ENCODE results near the gene FOXK2.

DNA sequence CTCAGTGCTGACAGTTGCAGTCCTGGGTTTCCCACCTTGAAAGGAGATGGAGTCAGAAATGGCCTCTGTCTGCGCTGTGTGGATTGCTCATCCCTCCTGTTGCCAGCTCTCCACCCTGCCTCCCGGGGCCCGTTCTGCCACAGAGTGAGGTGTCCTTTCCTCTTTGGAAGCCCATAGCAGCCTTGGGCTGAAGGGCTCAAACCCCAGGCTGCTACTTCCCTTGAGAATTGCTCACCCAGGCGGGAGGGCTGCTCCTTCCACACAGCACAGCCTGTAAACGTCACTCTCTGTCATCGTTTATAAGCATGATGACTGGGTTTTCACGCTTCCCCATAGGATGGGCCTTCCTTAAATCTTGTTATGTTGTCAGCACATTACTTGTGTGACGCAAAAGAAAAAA lies 62.7 kb downstream of the FOXK2 start:
- TF ChIP-seq, protein P1, sequence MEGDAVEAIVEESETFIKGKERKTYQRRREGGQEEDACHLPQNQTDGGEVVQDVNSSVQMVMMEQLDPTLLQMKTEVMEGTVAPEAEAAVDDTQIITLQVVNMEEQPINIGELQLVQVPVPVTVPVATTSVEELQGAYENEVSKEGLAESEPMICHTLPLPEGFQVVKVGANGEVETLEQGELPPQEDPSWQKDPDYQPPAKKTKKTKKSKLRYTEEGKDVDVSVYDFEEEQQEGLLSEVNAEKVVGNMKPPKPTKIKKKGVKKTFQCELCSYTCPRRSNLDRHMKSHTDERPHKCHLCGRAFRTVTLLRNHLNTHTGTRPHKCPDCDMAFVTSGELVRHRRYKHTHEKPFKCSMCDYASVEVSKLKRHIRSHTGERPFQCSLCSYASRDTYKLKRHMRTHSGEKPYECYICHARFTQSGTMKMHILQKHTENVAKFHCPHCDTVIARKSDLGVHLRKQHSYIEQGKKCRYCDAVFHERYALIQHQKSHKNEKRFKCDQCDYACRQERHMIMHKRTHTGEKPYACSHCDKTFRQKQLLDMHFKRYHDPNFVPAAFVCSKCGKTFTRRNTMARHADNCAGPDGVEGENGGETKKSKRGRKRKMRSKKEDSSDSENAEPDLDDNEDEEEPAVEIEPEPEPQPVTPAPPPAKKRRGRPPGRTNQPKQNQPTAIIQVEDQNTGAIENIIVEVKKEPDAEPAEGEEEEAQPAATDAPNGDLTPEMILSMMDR (IDR thresholded peaks at IDR 0.05) = no peak
- no peak for TF ChIP-seq POLR2A (IDR thresholded peaks at IDR 0.05)
